HG03025 (cell line): Measurements from ENCODE around the gene TPST2.
A peak's percentile ranks its signal among the peaks of the same experiment; 100 is the strongest.

Experiments
- ATAC-seq: cut with Tn5 transposase; IDR thresholded peaks from one replicate; pipeline ENCODE4 v1.9.1; 2021; ENCODE audit warnings: mild to moderate bottlenecking, moderate library complexity; ENCODE audit not compliant: unreplicated experiment, low FRiP score

The TPST2 gene

DNA sequence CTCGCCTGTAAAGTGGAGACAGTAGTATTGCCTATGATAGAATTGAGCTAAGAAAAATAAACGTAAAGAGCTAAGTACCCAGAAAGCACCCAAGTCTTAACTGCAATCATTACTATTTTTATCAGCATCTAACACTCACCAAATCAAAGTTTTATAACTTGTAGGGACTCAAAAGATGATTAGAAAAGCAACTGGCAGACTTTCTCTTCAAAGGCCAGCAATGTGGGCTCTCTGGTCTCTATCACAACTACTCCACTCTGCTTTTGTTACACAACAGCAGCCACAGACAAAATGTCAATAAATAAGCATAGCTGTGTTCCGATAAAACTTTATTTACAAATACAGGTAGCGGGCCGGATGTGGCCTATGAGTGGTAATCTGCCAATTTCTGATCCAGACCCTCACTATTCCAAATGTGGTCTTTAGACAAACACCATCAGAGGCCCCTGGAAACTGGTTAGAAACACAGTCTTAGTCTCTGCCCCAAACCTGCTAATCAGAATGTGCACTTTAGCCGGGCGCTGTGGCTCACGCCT lies 8.2 kb downstream of the TPST2 start:
- no peak for ATAC-seq

DNA sequence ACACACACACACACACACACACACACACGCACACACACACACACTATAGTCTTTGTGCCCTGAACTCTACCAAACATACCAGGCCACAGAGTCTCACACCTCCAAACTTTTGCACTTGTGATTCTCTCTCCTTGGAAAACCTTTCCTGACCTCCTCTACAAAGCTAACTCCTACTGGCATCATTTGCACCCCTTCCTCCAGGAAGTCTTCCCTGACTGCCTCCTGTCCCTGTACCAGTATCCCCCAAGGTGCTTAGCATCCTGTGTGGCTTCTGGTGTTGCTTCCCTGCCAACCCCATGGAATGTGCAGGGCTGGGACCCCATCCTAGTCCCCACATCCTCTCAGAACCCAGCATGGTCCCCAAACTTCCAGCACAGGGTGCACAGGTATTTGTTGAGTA lies 8.9 kb downstream of the TPST2 start:
- no peak for ATAC-seq

DNA sequence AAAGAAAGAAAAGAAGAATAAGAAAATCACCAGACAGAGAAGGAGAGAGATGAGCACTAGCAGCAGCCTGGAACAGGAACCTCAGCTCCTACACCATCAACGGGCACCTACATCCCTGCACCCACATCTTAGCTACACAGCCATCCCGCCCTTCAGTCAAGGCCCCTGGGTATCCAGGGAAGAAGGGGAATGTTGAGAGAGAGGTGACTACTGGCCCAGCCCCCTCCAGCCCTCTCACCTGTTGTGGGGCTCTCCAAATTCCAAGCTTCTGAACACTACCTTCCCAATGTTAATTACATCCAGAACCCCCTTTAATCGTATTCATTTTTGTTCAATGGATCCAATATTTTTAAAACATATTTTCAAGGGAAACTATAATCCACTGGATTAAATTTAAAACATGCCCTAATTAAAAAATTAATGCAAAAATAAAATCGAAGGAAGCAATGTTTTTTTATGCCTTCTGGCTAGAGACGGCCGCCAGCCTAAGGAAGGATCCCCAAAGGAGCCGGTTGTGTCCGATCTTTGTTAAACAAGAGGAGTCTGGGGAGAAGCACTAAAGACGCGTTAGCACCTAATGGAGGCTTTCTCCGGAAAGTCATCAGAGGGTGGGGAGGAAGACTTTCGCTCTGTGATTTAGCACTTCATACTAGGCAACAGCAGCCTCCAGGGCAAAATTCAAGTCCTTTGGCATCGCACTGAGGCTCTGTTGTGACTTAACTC lies 9.5 kb downstream of the TPST2 start:
- ATAC-seq: no peak

DNA sequence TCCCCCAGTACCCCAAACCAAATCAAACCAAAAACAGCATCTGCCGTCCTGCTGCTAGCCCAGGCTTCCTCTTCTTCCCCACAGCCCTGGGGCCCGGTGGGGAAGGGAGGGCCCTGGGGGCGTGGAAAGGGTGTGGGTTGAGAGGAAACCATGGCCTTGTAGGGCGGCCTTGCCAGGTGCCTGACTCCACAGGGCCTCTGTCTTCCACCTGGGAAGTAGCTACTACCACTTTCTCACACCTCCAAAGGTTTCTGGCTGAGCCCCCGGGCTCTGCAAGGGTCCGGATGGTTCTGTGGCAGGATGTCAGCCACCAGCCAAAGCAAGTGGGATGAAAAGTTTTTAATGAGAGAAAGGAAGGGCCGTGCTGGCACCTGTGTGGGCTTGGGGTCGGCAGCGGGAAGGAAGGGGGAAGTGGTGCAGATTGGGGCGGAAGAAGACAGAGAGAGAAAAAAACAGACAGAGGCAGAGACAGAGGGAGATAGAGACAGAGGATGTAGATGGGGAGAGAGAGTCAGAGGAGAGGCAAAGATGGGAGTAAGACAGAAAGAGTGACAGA lies 10.5 kb downstream of the TPST2 start:
- ATAC-seq: peak; percentile 53

DNA sequence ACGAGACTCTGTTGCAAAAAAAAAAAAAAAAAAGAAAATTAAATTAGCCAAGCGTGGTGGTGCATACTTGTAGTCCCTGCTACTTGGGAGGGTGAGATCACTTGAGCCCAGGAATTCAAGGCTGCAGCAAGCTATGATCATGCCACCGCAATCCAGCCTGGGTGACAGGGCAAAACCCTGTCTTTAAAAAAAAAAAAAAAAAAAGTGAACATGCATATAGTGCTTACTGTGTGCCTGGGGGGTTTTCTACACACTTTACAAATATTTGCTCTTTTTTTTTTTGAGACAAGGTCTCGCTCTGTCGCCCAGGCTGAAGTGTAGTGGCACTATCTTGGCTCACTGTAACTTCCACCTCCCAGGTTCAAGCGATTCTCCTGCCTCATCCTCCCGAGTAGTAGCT lies 12.9 kb downstream of the TPST2 start:
- no peak for ATAC-seq

DNA sequence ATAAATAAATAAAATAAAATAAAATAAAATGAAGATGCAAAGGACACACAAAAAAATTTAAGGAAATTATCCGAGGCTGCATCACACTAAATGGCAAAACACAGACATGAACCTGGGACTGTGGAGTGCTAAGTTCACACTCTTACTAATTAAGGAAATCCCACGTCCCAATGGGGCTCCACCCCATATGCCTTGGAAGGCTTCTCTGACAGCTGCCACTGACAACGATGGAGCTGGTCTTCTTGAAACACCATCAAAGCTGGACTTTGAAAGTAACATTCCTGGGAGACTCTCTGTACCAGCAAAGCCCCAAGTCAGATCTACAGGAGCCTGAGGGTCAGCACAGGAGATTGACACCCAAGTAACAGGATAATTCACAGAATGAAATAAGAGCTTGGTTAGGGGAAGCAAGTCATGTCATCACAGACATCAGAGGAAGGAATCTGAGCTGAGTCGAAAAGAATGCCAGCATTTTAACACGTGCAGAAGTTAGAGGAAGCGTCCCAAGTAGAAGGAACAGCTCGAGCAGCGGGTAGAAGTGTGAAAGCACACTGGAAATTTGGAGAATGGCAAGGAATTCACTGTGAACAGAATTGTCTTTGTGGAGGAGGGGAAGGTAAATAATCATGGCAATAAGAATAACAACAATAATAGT lies 13.8 kb downstream of the TPST2 start:
- ATAC-seq: no peak

DNA sequence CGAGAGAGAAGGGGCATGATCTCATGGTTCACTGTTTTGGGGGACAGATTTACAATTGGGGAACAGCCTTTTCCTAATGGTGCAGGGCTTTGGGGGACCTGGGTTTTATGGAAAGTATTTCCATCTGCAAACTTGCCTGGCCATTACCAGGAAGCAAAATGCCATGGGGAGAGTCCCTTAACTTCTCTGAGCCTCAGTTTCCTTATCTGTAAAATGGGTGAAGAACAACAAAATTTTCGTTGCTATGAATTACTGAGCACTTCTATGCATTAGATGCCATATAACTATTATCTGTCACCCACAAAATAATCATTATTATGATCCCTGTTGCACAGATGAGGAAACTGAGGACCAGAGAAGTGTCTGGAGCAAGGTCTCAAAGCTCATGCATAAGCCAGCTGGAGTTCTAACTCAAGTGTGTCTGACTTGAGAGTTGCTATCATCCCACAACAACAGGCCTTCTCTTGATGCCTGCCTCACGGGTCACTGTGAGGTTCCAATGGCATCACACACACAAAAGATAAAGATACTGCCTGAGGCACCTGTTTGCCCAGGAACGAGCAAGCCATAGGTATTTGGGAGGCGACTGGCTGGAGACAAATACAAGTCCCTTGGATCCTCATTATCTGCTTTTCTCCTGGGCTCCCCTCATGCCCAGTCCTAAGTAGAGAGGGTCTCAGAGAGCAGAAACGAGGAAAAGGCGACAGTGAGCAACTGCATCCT lies 15.8 kb downstream of the TPST2 start:
- ATAC-seq: no peak

DNA sequence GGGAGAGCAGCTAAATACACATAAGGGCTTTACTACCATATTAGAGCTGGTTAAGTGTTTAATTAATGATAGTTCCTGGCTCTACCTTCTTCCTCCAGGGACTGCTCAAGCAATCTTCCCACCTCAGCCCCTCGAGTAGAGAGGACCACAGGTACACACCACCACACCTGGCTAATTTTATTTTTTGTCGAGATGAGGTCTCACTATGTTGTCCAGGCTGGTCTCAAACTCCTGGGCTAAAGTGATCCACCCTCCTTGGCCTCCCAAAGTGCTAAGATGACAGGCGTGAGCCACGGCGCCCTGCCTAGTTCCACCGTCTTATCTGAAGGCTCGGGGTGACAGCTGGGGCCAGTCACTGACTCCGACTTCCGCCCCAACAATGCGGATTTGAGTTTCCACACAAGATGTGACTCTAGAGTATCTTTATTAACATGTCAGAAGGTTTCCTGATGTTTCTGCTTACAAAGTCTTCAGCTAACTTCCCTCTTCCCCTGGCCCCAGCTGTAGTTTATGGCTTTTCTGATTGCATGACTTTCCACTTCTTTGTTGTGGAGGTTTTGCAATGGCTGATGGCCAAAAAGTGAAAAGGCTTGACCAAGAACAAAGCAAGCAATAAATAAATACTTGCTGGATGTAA lies 16.8 kb downstream of the TPST2 start:
- ATAC-seq: no peak

DNA sequence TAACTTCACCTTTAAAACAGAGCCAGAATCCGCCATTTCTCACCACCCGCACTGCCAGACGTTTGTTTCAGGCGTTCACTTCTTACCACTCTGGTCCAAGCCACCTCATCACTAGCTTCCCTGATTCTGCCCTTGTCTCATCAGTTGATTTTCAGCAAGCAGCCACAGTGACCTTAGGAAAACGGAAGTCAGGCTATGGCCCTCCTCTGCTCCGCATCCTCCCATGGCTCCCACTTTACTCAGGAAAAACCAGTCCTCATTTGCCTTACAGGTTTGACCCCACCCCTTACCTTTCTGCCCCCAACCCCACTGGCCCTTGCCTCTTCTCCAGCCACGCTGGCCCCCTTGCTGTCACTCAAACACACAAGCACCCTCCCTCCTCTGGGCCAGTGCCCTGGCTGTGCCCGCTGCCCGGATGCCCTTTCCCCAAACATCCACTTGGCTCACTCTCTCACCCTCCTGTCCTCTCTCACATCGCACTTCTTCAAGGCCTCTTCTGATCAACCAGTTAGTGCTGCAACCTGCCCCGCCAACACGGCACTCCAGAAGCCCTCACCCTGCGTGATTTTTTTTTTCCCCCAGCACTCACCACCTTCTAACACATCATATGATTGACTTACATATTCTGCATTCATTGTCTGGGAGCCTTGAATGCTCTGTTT lies 18.9 kb downstream of the TPST2 start:
- ATAC-seq: no peak

DNA sequence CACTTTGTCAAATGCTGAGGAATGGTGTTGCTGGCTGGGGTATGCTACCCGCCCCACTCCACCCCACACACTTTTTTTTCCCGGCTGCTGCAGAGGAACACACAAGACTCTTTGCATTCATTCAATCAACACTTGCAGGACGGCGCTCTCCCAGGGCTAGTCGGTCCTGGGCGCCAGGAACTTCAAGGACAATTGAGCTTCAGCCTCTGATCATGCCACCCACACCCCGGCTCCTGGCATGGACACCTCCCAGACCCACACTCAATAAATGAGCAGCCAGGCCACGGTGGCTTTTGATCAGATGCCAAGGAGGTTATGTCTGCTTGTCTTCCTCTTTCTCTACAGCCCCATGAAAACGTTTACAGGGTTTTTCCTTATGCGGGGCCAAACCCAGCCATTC lies 19.8 kb downstream of the TPST2 start:
- no peak for ATAC-seq

DNA sequence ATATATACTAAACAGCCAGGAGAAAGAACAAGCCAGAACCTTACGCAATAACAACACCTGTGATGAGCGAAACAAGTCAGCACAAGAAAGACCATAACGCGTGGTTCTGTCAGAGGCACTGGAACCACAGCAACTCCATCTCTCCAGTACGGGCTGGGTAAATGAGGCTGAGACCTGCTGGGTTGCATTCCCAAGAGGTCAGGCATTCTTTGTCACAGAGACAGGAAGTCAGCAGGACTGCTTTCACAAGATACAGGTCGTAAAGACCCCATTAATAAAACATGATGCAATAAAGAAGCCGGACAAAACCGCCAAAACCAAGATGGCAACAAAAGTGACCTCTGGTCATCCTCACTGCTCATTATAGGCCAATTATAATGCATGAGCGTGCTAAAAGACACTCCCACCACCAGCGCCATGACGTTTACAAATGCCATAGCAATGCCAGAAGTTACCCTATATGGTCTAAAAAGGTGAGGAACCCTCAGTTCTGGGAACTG lies 21.7 kb downstream of the TPST2 start:
- no peak for ATAC-seq

DNA sequence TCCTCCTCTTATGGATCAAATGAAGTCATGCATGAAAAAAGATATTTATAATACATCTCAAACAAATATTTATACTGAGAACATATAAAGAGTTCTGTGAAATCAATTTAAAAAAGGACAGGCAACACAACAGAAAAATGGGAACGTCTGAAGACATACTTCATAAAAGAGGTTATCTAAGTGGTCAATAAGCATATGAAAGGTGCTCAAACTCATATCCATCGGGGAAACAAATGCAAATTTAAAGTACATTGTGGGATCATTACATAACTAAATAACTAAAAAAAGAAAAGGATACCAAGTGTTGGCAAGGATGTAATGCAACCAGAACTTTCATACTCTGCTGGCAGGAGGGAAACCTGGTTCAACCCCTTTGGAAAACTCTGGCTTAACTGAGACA lies 22.3 kb downstream of the TPST2 start:
- ATAC-seq: no peak

DNA sequence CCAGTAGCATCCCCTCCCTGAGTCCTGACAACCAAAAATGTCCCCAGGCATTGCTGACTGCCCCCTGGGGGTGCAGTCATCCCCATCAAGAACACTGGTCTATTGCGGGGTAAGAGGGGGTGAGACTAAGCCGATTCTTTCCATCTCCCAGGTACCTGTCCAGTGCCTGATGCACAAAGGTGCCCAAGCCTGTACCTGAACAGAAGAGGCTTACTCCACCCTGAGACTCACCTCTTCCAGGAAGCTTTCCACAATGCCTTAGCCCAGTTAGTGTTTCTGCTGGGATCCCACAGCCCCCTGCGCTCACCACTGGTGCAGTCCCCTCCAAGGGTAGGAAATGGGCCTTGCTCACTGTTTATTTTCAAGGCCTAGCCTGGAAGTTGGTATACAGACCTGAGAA lies 22.9 kb downstream of the TPST2 start:
- ATAC-seq: no peak

DNA sequence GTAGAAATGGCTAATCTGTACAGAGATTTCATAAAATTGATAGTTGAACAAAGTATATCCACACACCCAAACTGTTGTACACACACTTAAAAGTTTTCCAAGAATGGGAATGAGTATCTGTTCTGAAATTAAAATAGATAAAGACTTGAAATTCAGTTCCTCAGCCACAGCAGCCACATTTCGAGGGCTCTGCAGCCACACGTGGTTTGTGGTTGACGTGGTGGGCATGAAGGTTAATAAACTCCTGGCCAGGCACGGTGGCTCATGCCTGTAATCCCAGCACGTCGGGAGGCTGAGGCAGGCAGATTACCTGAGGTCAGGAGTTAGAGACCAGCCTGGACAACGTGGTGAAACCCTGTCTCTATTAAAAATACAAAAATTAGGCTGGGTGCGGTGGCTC lies 24.0 kb downstream of the TPST2 start:
- no peak for ATAC-seq

DNA sequence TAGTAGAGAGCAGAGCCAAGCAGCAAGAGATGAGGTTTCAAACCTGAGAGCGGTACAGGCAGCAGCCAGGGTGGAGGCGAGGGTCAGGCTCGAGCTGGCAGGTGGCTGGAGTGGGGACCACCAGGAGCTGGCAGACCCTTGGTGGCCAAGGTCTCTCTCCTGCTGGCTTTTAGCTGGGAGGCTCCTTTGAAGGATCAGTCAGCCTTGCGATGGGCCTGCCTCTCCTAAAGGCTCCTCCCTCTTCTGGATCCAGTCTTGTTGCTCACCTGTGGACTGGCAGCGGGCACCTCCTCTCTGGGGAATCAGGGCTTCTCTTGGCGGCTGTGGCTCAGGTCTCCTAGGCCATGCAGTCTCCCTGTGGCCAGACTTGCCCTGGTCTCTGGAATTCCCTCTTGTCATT lies 24.8 kb downstream of the TPST2 start:
- ATAC-seq: no peak

DNA sequence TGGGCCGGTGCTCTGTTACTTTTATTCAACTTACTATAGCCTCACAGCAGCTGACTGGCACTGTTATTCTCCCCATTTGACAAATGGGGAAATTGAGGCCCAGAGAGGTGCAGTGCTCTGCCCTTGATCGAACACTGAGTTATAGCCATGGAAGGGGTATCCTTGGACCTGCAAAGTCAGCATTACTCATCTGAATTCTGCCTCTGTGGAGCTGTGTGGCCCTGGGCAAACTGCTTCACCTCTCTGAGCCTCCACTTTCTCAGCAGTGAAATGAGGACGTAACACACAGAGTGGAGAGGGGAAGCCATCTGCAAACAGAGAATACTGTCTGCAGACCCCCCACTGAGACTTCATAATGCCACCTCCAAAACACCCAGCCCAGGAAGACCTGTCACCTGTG lies 25.3 kb downstream of the TPST2 start:
- ATAC-seq: no peak

DNA sequence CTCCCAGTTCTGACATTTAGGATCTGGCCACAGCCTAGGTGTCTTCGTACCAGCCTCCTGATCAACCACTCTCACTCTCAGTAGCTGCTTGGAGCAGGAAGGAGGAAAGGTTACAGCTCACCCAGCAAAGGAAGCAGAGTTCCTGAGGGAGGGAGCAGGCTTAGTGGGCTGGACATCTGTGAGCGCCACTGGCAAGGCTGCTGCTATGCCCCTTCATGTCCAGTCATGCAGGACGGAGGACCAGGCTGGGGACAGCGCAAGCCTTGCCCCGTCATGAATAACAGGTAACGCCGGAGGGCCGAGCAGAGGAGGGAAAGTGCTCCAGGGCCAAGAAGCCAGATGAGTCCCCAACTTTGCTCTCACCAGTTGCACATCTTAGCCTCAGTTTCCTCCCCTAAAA lies 25.8 kb downstream of the TPST2 start:
- no peak for ATAC-seq

DNA sequence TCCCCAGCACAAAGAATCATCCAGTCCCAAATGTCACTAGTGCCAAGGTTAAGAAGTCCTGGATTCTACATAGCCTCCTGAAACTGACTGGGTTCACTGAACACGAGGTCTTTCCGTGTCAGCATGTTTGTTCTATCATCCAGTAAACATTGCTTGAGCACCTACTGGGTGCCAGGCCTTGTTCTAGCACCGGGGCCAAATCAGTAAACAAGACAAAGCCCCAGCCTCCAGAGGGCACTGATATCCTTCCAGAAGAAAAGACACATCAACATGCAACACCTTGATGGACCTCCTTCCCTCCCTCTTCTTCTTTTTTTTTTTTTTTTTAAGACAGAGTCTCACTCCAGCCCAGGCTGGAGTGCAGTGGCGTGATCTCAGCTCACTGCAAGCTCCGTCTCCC lies 26.9 kb downstream of the TPST2 start:
- ATAC-seq: no peak

DNA sequence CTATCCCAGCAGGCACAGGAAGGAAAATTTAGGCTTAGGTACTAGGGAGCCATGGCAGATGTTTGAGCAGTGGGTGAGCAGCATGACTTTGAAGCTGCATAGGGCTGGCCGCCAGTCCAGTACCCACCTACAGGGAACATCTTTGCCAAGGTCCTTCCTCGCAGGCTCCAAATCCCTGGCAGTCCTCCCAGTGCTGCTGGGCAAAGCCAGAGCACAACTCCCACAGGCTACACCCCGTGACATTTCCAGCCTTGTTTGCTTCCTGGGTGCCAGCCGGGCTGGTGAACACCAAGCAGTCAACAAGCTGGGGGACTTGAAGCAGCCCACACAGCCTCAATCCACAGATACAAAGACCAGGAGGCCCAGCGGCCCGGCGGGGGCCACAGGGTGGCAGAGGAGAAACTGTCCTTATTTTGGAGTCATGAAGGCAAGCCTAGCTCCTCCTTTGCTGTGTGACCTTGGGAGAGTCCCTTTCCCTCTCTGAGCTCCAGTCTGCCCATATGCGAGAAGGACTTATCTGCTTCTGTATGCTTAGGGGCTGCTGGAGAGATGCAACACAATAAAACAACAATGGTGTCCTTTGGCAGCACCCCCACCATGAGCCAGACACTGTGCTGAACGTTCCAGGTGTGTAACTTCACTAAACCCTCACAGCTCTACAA lies 28.0 kb downstream of the TPST2 start:
- no peak for ATAC-seq
